GM23338 (cell line): Measurements from ENCODE around the gene TSPO2. TPM values are rescaled to one million over a fixed set of nuclear protein-coding genes. Genes with fewer than 3 reads are reported as not detected.

Experiments
- ATAC-seq: fragments of 200-7000 bp; cut with Tn5 transposase; 3 replicates; pipeline ENCODE4 v1.9.1; 2020
- DNase-seq: peaks from one replicate; pipeline ENCODE4 v3.0.0-alpha.2; 2015; ENCODE audit warnings: low spot score
- H2AFZ ChIP-seq: fragments of 200-600 bp; sonication (generic); 2 replicates; pipeline ENCODE4 v1.8.0; 2016; ENCODE audit warnings: antibody characterized with exemption, mild to moderate bottlenecking, moderate library complexity
- H3F3A ChIP-seq: fragments of 200-600 bp; sonication (generic); replicated peaks from 2 replicates; pipeline ENCODE4 v1.8.0; 2017; ENCODE audit warnings: antibody characterized with exemption, mixed run types, low read depth
- H3K27ac ChIP-seq: fragments of 200-600 bp; sonication (generic); 2 replicates; pipeline ENCODE4 v1.6.1; 2016; ENCODE audit warnings: low read depth
- H3K27me3 ChIP-seq: fragments of 200-600 bp; sonication (generic); 2 replicates; pipeline ENCODE4 v1.8.0; 2016; ENCODE audit warnings: mild to moderate bottlenecking, mixed run types, moderate library complexity; ENCODE audit not compliant: insufficient read depth
- H3K36me3 ChIP-seq: fragments of 200-600 bp; sonication (generic); 2 replicates; pipeline ENCODE4 v1.8.0; 2016; ENCODE audit warnings: mild to moderate bottlenecking; ENCODE audit not compliant: insufficient read depth
- H3K4me1 ChIP-seq: fragments of 200-600 bp; sonication (generic); 2 replicates; pipeline ENCODE4 v1.8.0; 2016; ENCODE audit warnings: mild to moderate bottlenecking, moderate library complexity; ENCODE audit not compliant: insufficient read depth
- H3K4me2 ChIP-seq: fragments of 200-600 bp; sonication (generic); 2 replicates; pipeline ENCODE4 v1.7.1; 2017; ENCODE audit warnings: mixed run types
- H3K4me3 ChIP-seq: fragments of 200-600 bp; sonication (generic); 2 replicates; pipeline ENCODE4 v1.6.1; 2016; ENCODE audit warnings: mixed run types
- H3K79me2 ChIP-seq: fragments of 200-600 bp; sonication (generic); replicated peaks from 2 replicates; pipeline ENCODE4 v1.8.0; 2017; ENCODE audit warnings: mild to moderate bottlenecking; ENCODE audit not compliant: insufficient read depth
- H3K9me2 ChIP-seq: fragments of 200-600 bp; sonication (generic); 2 replicates; pipeline ENCODE4 v1.8.0; 2017; ENCODE audit not compliant: insufficient read depth
- H4K20me1 ChIP-seq: fragments of 200-600 bp; sonication (generic); replicated peaks from 2 replicates; pipeline ENCODE4 v1.8.0; 2017; ENCODE audit warnings: mild to moderate bottlenecking; ENCODE audit not compliant: insufficient read depth
- H3K27ac Mint-ChIP-seq: 2 replicates; pipeline ENCODE4 v1.8.0; 2020; ENCODE audit warnings: inconsistent platforms, mild to moderate bottlenecking, moderate library complexity, mixed read lengths
- H3K27me3 Mint-ChIP-seq: 3 replicates; pipeline ENCODE4 v1.8.0; 2022; ENCODE audit warnings: low read depth, mild to moderate bottlenecking, moderate library complexity, mixed read lengths, inconsistent platforms; ENCODE audit not compliant: insufficient read depth, poor library complexity
- H3K36me3 Mint-ChIP-seq: 3 replicates; pipeline ENCODE4 v1.8.0; 2021; ENCODE audit warnings: low read depth, mild to moderate bottlenecking, inconsistent platforms, moderate library complexity, mixed read lengths
- H3K4me1 Mint-ChIP-seq: 3 replicates; pipeline ENCODE4 v1.8.0; 2020; ENCODE audit warnings: mild to moderate bottlenecking, inconsistent platforms, mixed read lengths
- H3K4me3 Mint-ChIP-seq: 3 replicates; pipeline ENCODE4 v1.8.0; 2021; ENCODE audit warnings: moderate library complexity, mild to moderate bottlenecking, inconsistent platforms, mixed read lengths
- H3K9me3 Mint-ChIP-seq: 3 replicates; pipeline ENCODE4 v1.8.0; 2020; ENCODE audit warnings: moderate library complexity, mild to moderate bottlenecking, inconsistent platforms, mixed read lengths
- CREB1 ChIP-seq: fragments of 250-450 bp; sonication (Bioruptor Pico); IDR thresholded peaks from 2 replicates; pipeline ENCODE4 v1.5.0; 2020; ENCODE audit warnings: low read depth, mild to moderate bottlenecking, moderate library complexity
- CTCF ChIP-seq, 2 experiments: fragments of 200-600 bp in 1 of 2; sonication (generic) in 1 of 2; conservative IDR thresholded peaks; 2 replicates each; pipeline versions ENCODE4 v1.5.1 to v1.6.1; 2016 to 2017; ENCODE audit warnings: antibody characterized with exemption in 2 of 2, low read depth in 2 of 2, mild to moderate bottlenecking in 2 of 2, moderate library complexity in 1 of 2
- EZH2 ChIP-seq: fragments of 200-600 bp; sonication (generic); IDR thresholded peaks from one replicate; pipeline ENCODE4 v1.8.0; 2017; ENCODE audit warnings: antibody characterized with exemption, mild to moderate bottlenecking, low read depth; ENCODE audit not compliant: unreplicated experiment
- EZH2phosphoT487 ChIP-seq: fragments of 200-600 bp; sonication (generic); IDR thresholded peaks from one replicate; pipeline ENCODE4 v1.8.1; 2018; ENCODE audit warnings: antibody characterized with exemption; ENCODE audit not compliant: unreplicated experiment
- JUNB ChIP-seq: IDR thresholded peaks from one replicate; pipeline ENCODE4 v1.6.1; 2016; ENCODE audit warnings: antibody characterized with exemption; ENCODE audit not compliant: unreplicated experiment
- NANOG ChIP-seq: IDR thresholded peaks from 2 replicates; pipeline ENCODE4 v1.6.1; 2016; ENCODE audit warnings: antibody characterized with exemption, borderline replicate concordance
- POLR2AphosphoS5 ChIP-seq: IDR thresholded peaks from 2 replicates; pipeline ENCODE4 v1.6.1; 2016; ENCODE audit warnings: antibody characterized with exemption, low read depth
- STAT1 ChIP-seq: IDR thresholded peaks from one replicate; pipeline ENCODE4 v1.6.1; 2016; ENCODE audit warnings: antibody characterized with exemption; ENCODE audit not compliant: unreplicated experiment
- ZNF114 ChIP-seq: fragments of 250-450 bp; sonication (Bioruptor Pico); IDR thresholded peaks from 2 replicates; pipeline ENCODE4 v1.5.0; 2020; ENCODE audit warnings: mild to moderate bottlenecking, moderate library complexity
- ZNF331 ChIP-seq: fragments of 250-450 bp; sonication (Bioruptor Pico); IDR thresholded peaks from 2 replicates; pipeline ENCODE4 v1.5.0; 2020; ENCODE audit warnings: low read depth, mild to moderate bottlenecking, moderate library complexity
- polyA plus RNA-seq: library from polyadenylated mRNA; unstranded; fragments of >200 nt; fragmentation: Nextera tagmentation; extraction: Ambion mirVana; gene quantifications from 2 replicates; pipeline ENCODE4 v1.2.1, GENCODE V29; 2016
- total RNA-seq: library from RNA; depleted of rRNA; stranded (reverse); fragments of >200 nt; shearing (Covaris generic); gene quantifications from 2 replicates; pipeline ENCODE4 v1.2.3, GENCODE V29; 2014
- TF ChIP-seq, protein P1 (sequence below): IDR thresholded peaks from 2 replicates; pipeline ENCODE4 v1.6.1; 2016; ENCODE audit warnings: antibody characterized with exemption
- TF ChIP-seq, protein P2 (sequence below): fragments of 250-450 bp; sonication (Bioruptor Pico); IDR thresholded peaks from 2 replicates; pipeline ENCODE4 v1.5.0; 2020; ENCODE audit warnings: mild to moderate bottlenecking, moderate library complexity
- TF ChIP-seq, protein P3 (sequence below): IDR thresholded peaks from one replicate; pipeline ENCODE4 v1.6.1; 2018; ENCODE audit warnings: antibody characterized with exemption; ENCODE audit not compliant: unreplicated experiment

TSPO2 gene
- total and polyA plus RNA-seq, 2 experiments from 2014 or later, result 0.31 TPM; not detected in 1

DNA sequence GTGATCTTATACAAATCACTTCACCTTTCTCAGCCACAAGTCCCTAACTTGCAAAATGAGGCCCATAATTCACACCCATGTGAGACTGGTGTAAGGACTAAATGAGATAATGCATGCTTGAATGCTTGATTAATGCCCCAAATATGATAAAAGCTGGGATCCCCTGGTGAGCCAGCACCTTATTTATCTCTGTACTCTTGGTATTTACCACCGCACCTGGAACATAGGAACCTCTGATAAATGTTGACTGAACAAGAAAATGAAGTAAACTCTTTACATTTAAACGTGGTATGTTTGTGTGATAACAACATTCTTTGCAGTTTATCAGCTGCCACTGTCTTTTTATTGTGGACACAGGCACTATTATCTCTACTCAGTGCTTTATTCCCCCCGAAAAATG is 8.3 kb downstream of the TSPO2 start:
- H3K27me3 Mint-ChIP-seq, result peaks cover 4% of the 10 kb centered on the region
- Histone ChIP-seq H3K79me2 (no peaks in the 10 kb centered on the region), H3K4me2 (no peak overlapping the region), H2AFZ (no peak overlapping the region), H3F3A (no peaks in the 10 kb centered on the region), H3K4me1 (peaks cover 12% of the 10 kb centered on the region), H3K36me3 (no peaks in the 10 kb centered on the region), H3K27ac (no peak overlapping the region), H4K20me1 (no peaks in the 10 kb centered on the region), H3K9me2 (no peaks in the 10 kb centered on the region), H3K4me3 (no peak overlapping the region), H3K27me3 (no peaks in the 10 kb centered on the region)
- peaks cover 19% of the 10 kb centered on the region for H3K4me1 Mint-ChIP-seq
- no peaks in the 10 kb centered on the region for H3K9me3 Mint-ChIP-seq
- no peaks in the 10 kb centered on the region for H3K36me3 Mint-ChIP-seq
- H3K4me3 Mint-ChIP-seq, result no peak overlapping the region
- ATAC-seq, result no peak
- H3K27ac Mint-ChIP-seq, result no peak overlapping the region
- no peak for DNase-seq
- TF ChIP-seq NANOG (no peak), ZNF331 (CRISPR knock-in tag) (no peak), CREB1 (CRISPR knock-in tag) (no peak), STAT1 (no peak), CTCF (conservative IDR thresholded peaks at IDR 0.05; ENCODE audit: low read depth in 2 of 2) (no peak), JUNB (no peak), EZH2phosphoT487 (no peak), POLR2AphosphoS5 (no peak), EZH2 (no peak), ZNF114 (no peak)
- TF ChIP-seq, protein P1, sequence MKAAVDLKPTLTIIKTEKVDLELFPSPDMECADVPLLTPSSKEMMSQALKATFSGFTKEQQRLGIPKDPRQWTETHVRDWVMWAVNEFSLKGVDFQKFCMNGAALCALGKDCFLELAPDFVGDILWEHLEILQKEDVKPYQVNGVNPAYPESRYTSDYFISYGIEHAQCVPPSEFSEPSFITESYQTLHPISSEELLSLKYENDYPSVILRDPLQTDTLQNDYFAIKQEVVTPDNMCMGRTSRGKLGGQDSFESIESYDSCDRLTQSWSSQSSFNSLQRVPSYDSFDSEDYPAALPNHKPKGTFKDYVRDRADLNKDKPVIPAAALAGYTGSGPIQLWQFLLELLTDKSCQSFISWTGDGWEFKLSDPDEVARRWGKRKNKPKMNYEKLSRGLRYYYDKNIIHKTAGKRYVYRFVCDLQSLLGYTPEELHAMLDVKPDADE, result no peak
- TF ChIP-seq, protein P2, sequence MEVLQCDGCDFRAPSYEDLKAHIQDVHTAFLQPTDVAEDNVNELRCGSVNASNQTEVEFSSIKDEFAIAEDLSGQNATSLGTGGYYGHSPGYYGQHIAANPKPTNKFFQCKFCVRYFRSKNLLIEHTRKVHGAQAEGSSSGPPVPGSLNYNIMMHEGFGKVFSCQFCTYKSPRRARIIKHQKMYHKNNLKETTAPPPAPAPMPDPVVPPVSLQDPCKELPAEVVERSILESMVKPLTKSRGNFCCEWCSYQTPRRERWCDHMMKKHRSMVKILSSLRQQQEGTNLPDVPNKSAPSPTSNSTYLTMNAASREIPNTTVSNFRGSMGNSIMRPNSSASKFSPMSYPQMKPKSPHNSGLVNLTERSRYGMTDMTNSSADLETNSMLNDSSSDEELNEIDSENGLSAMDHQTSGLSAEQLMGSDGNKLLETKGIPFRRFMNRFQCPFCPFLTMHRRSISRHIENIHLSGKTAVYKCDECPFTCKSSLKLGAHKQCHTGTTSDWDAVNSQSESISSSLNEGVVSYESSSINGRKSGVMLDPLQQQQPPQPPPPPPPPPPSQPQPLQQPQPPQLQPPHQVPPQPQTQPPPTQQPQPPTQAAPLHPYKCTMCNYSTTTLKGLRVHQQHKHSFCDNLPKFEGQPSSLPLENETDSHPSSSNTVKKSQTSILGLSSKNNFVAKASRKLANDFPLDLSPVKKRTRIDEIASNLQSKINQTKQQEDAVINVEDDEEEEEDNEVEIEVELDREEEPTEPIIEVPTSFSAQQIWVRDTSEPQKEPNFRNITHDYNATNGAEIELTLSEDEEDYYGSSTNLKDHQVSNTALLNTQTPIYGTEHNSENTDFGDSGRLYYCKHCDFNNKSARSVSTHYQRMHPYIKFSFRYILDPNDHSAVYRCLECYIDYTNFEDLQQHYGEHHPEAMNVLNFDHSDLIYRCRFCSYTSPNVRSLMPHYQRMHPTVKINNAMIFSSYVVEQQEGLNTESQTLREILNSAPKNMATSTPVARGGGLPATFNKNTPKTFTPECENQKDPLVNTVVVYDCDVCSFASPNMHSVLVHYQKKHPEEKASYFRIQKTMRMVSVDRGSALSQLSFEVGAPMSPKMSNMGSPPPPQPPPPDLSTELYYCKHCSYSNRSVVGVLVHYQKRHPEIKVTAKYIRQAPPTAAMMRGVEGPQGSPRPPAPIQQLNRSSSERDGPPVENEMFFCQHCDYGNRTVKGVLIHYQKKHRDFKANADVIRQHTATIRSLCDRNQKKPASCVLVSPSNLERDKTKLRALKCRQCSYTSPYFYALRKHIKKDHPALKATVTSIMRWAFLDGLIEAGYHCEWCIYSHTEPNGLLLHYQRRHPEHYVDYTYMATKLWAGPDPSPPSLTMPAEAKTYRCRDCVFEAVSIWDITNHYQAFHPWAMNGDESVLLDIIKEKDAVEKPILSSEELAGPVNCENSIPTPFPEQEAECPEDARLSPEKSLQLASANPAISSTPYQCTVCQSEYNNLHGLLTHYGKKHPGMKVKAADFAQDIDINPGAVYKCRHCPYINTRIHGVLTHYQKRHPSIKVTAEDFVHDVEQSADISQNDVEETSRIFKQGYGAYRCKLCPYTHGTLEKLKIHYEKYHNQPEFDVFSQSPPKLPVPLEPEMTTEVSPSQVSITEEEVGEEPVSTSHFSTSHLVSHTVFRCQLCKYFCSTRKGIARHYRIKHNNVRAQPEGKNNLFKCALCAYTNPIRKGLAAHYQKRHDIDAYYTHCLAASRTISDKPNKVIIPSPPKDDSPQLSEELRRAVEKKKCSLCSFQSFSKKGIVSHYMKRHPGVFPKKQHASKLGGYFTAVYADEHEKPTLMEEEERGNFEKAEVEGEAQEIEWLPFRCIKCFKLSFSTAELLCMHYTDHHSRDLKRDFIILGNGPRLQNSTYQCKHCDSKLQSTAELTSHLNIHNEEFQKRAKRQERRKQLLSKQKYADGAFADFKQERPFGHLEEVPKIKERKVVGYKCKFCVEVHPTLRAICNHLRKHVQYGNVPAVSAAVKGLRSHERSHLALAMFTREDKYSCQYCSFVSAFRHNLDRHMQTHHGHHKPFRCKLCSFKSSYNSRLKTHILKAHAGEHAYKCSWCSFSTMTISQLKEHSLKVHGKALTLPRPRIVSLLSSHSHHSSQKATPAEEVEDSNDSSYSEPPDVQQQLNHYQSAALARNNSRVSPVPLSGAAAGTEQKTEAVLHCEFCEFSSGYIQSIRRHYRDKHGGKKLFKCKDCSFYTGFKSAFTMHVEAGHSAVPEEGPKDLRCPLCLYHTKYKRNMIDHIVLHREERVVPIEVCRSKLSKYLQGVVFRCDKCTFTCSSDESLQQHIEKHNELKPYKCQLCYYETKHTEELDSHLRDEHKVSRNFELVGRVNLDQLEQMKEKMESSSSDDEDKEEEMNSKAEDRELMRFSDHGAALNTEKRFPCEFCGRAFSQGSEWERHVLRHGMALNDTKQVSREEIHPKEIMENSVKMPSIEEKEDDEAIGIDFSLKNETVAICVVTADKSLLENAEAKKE (CRISPR knock-in tag), result no peak
- TF ChIP-seq, protein P3, sequence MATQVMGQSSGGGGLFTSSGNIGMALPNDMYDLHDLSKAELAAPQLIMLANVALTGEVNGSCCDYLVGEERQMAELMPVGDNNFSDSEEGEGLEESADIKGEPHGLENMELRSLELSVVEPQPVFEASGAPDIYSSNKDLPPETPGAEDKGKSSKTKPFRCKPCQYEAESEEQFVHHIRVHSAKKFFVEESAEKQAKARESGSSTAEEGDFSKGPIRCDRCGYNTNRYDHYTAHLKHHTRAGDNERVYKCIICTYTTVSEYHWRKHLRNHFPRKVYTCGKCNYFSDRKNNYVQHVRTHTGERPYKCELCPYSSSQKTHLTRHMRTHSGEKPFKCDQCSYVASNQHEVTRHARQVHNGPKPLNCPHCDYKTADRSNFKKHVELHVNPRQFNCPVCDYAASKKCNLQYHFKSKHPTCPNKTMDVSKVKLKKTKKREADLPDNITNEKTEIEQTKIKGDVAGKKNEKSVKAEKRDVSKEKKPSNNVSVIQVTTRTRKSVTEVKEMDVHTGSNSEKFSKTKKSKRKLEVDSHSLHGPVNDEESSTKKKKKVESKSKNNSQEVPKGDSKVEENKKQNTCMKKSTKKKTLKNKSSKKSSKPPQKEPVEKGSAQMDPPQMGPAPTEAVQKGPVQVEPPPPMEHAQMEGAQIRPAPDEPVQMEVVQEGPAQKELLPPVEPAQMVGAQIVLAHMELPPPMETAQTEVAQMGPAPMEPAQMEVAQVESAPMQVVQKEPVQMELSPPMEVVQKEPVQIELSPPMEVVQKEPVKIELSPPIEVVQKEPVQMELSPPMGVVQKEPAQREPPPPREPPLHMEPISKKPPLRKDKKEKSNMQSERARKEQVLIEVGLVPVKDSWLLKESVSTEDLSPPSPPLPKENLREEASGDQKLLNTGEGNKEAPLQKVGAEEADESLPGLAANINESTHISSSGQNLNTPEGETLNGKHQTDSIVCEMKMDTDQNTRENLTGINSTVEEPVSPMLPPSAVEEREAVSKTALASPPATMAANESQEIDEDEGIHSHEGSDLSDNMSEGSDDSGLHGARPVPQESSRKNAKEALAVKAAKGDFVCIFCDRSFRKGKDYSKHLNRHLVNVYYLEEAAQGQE, result no peak
